Dedifferentiated amniotic fluid mesenchymal stem cell (primary cell): ENCODE measurements around the gene HERC2.
A peak's percentile ranks its signal among the peaks of the same experiment; 100 is the strongest.

Source experiments
- DNase-seq: peaks from one replicate; pipeline ENCODE4 v3.0.0-alpha.2; 2016; ENCODE audit errors: extremely low spot score

The HERC2 gene

GRCh38 chr15:28112962-28113361, 209.0 kb downstream of the HERC2 start:
- DNase-seq, result no peak

- no peak for DNase-seq
These were observed 209.7 kb downstream of the HERC2 start for GRCh38 chr15:28112101-28112760.

- DNase-seq, result no peak
These were observed 210.4 kb downstream of the HERC2 start for GRCh38 chr15:28111543-28111942.

- no peak for DNase-seq
These were observed 211.5 kb downstream of the HERC2 start for GRCh38 chr15:28110481-28110881.

- no peak for DNase-seq
These were observed 212.1 kb downstream of the HERC2 start for GRCh38 chr15:28109626-28110455.

GRCh38 chr15:28107904-28108275, 214.1 kb downstream of the HERC2 start:
- no peak for DNase-seq

GRCh38 chr15:28107111-28107903, 214.7 kb downstream of the HERC2 start:
- DNase-seq, result no peak

- DNase-seq, result no peak
These were observed 215.5 kb downstream of the HERC2 start for GRCh38 chr15:28106294-28107110.

- no peak for DNase-seq
These were observed 216.2 kb downstream of the HERC2 start for GRCh38 chr15:28105793-28106192.

- DNase-seq, result no peak
These were observed 216.7 kb downstream of the HERC2 start for GRCh38 chr15:28105224-28105791.

- DNase-seq, result no peak
These were observed 217.7 kb downstream of the HERC2 start for GRCh38 chr15:28104326-28104725.

GRCh38 chr15:28103831-28104230, 218.1 kb downstream of the HERC2 start:
- no peak for DNase-seq

- DNase-seq, result no peak
These were observed 220.0 kb downstream of the HERC2 start for GRCh38 chr15:28101983-28102441.

- no peak for DNase-seq
These were observed 220.8 kb downstream of the HERC2 start for GRCh38 chr15:28101201-28101600.

- DNase-seq, result no peak
These were observed 221.3 kb downstream of the HERC2 start for GRCh38 chr15:28100516-28101195.

GRCh38 chr15:28099555-28100140, 222.3 kb downstream of the HERC2 start:
- no peak for DNase-seq

- peak; percentile 35 for DNase-seq
These were observed 223.0 kb downstream of the HERC2 start, which contains the start of gene OCA2 for GRCh38 chr15:28098766-28099554. OCA2 (minus strand) TSS chr15:28099315; CDS start chr15:28081874, 17,441 bp downstream.

GRCh38 chr15:28098360-28098765, 223.6 kb downstream of the HERC2 start:
- no peak for DNase-seq

- DNase-seq, result no peak
These were observed 224.2 kb downstream of the HERC2 start for GRCh38 chr15:28097656-28098359.
